ENCODE measurements around the gene SMYD2. TPM values are rescaled to one million over a fixed set of nuclear protein-coding genes. Genes with fewer than 3 reads are reported as not detected.

The SMYD2 gene
- total and polyA plus RNA-seq, 2 donors from 2014 or later = 28.9 to 42.9 TPM

DNA sequence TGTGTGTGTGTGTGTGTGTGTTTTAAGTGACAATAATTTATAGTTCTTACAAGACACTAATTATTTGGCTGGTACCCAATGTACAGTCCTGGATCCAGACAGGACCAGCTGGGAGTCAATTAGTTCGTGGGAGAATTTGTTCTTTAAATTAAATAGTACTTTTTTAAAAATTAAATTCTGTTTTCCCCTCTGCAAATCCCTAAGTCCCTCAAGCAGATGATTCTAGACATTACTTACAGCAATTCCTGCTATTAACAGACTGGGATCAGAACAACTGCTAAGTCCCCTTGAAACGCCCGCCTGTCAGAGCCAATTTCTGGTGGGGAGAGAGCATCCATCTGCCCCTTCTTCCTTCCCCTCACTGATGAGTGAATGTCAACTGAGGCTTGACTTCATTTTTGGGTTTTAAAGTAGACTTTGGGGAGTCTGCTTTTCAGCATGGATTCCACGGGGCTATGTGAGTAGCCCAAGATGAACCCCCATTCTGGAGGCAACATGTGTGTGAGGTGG, 83.9 kb downstream of the SMYD2 start:
- no peaks in the 10 kb centered on the region for H3K27me3 ChIP-seq (ENCODE audit: control insufficient read depth, insufficient read depth, low read length)
- H3K27ac ChIP-seq (ENCODE audit: low read depth in 2 of 2, low read length in 2 of 2) = no peak overlapping the region
- H3K36me3 ChIP-seq (ENCODE audit: control insufficient read depth in 2 of 3, insufficient read depth in 3 of 3, low read length in 3 of 3) = peaks cover 2 to 46% (median 20%) of the 10 kb centered on the region in 3 donors
- intact Hi-C loops (cut with DNase I) = no loop called here
- H3K9me3 ChIP-seq (ENCODE audit: control insufficient read depth in 2 of 3, insufficient read depth in 1 of 3, low read length in 3 of 3) = no peaks in the 10 kb centered on the region
- TF ChIP-seq, protein P1, sequence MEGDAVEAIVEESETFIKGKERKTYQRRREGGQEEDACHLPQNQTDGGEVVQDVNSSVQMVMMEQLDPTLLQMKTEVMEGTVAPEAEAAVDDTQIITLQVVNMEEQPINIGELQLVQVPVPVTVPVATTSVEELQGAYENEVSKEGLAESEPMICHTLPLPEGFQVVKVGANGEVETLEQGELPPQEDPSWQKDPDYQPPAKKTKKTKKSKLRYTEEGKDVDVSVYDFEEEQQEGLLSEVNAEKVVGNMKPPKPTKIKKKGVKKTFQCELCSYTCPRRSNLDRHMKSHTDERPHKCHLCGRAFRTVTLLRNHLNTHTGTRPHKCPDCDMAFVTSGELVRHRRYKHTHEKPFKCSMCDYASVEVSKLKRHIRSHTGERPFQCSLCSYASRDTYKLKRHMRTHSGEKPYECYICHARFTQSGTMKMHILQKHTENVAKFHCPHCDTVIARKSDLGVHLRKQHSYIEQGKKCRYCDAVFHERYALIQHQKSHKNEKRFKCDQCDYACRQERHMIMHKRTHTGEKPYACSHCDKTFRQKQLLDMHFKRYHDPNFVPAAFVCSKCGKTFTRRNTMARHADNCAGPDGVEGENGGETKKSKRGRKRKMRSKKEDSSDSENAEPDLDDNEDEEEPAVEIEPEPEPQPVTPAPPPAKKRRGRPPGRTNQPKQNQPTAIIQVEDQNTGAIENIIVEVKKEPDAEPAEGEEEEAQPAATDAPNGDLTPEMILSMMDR (IDR thresholded peaks at IDR 0.05; ENCODE audit: borderline replicate concordance, extremely low read depth, insufficient read depth) = no peak
- no peak overlapping the region for H3K4me3 ChIP-seq (ENCODE audit: low read length in 3 of 3)
- no peak for FAIRE-seq
- peaks cover 0 to 4% (median 0%) of the 10 kb centered on the region in 3 donors for H3K4me1 ChIP-seq (ENCODE audit: control insufficient read depth in 2 of 3, insufficient read depth in 2 of 3, low read depth in 1 of 3, low read length in 3 of 3)
- no peak overlapping the region for H3K9ac ChIP-seq (ENCODE audit: low read length in 3 of 3)
- no peak for DNase-seq

DNA sequence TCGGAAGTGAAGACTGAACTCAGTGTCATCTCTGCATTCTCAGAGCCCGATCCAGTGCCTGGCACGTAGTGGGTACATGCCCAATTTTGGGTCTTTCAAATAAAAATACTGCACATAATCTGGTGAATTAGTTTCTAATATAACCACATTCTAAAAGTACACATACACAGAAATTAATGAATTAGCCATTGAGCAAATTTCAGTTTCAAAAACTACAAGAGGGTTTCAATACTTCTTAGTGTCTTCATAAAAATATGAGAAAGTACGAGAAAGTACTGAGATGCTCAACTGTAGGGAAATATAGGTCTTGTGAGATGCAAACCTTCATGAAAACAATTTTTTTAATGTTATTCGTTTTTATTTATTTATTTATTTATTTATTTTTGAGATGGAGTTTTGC, 86.9 kb downstream of the SMYD2 start:
- H3K27me3 ChIP-seq (ENCODE audit: control insufficient read depth, insufficient read depth, low read length) = no peaks in the 10 kb centered on the region
- TF ChIP-seq, protein P1 (IDR thresholded peaks at IDR 0.05; ENCODE audit: borderline replicate concordance, extremely low read depth, insufficient read depth) = no peak
- H3K4me3 ChIP-seq (ENCODE audit: low read length in 3 of 3) = no peak overlapping the region
- peaks cover 0 to 4% (median 0%) of the 10 kb centered on the region in 3 donors for H3K4me1 ChIP-seq (ENCODE audit: control insufficient read depth in 2 of 3, insufficient read depth in 2 of 3, low read depth in 1 of 3, low read length in 3 of 3)
- DNase-seq = no peak
- no peak overlapping the region for H3K9ac ChIP-seq (ENCODE audit: low read length in 3 of 3)
- H3K27ac ChIP-seq (ENCODE audit: low read depth in 2 of 2, low read length in 2 of 2) = no peak overlapping the region
- FAIRE-seq = no peak
- no peaks in the 10 kb centered on the region for H3K9me3 ChIP-seq (ENCODE audit: control insufficient read depth in 2 of 3, insufficient read depth in 1 of 3, low read length in 3 of 3)
- H3K36me3 ChIP-seq (ENCODE audit: control insufficient read depth in 2 of 3, insufficient read depth in 3 of 3, low read length in 3 of 3) = peaks cover 4 to 43% (median 16%) of the 10 kb centered on the region in 3 donors
- intact Hi-C loops (cut with DNase I) = no loop called here

DNA sequence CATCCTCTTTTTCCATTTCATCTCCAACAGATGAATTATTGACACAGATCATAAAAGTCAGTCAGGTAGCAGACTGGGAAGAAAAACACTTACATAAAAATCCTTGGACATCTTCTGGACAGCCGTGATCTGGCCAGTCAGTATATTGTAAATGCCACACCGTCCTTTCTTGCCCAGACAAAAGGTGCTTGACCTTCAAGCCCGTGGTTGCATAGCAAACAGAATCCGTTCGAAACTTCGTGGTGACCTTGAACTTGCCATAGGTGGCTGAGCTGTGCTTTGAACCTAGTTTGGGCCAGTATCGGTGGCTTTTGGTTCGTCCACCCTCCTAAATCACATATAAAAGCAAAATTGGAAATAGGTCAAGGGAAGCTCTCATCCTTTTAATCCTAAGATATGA, 88.4 kb downstream of the SMYD2 start:
- peaks cover 0 to under 1% (median 0%) of the 10 kb centered on the region in 3 donors for H3K4me1 ChIP-seq (ENCODE audit: control insufficient read depth in 2 of 3, insufficient read depth in 2 of 3, low read depth in 1 of 3, low read length in 3 of 3)
- no peaks in the 10 kb centered on the region for H3K27me3 ChIP-seq (ENCODE audit: control insufficient read depth, insufficient read depth, low read length)
- no peak overlapping the region for H3K27ac ChIP-seq (ENCODE audit: low read depth in 2 of 2, low read length in 2 of 2)
- H3K9me3 ChIP-seq (ENCODE audit: control insufficient read depth in 2 of 3, insufficient read depth in 1 of 3, low read length in 3 of 3) = no peaks in the 10 kb centered on the region
- no peak overlapping the region for H3K9ac ChIP-seq (ENCODE audit: low read length in 3 of 3)
- TF ChIP-seq, protein P1 (IDR thresholded peaks at IDR 0.05; ENCODE audit: borderline replicate concordance, extremely low read depth, insufficient read depth) = no peak
- no peak for FAIRE-seq
- no peak overlapping the region for H3K4me3 ChIP-seq (ENCODE audit: low read length in 3 of 3)
- H3K36me3 ChIP-seq (ENCODE audit: control insufficient read depth in 2 of 3, insufficient read depth in 3 of 3, low read length in 3 of 3) = peaks cover 4 to 28% (median 10%) of the 10 kb centered on the region in 3 donors
- intact Hi-C loops (cut with DNase I) = no loop called here
- DNase-seq = no peak

DNA sequence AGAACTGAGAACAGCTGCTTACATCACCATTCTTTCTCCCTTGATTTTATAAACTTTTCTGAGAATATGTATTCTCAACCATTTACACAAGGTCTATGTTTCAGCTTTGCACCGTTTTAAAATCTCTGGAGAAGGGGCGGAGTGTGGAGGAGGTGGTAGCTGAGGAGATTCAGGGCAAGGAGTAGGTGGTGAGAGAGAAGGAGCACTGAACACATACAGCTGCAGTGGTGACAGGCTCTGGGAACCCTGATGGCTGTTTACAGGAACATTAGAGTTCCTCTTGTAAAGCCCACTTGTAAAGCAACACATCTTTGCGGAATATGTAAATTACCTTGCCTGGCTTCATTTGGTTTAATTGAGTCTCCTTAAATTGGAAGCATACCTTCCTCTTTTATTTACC, 89.7 kb downstream of the SMYD2 start:
- Histone ChIP-seq H3K4me1 (ENCODE audit: control insufficient read depth in 2 of 3, insufficient read depth in 2 of 3, low read depth in 1 of 3, low read length in 3 of 3) (no peaks in the 10 kb centered on the region), H3K4me3 (ENCODE audit: low read length in 3 of 3) (no peak overlapping the region), H3K9me3 (ENCODE audit: control insufficient read depth in 2 of 3, insufficient read depth in 1 of 3, low read length in 3 of 3) (no peaks in the 10 kb centered on the region), H3K36me3 (ENCODE audit: control insufficient read depth in 2 of 3, insufficient read depth in 3 of 3, low read length in 3 of 3) (peaks cover 4 to 20% (median 10%) of the 10 kb centered on the region in 3 donors), H3K9ac (ENCODE audit: low read length in 3 of 3) (no peak overlapping the region), H3K27me3 (ENCODE audit: control insufficient read depth, insufficient read depth, low read length) (no peaks in the 10 kb centered on the region), H3K27ac (ENCODE audit: low read depth in 2 of 2, low read length in 2 of 2) (no peak overlapping the region)
- TF ChIP-seq, protein P1 (IDR thresholded peaks at IDR 0.05; ENCODE audit: borderline replicate concordance, extremely low read depth, insufficient read depth) = no peak
- FAIRE-seq (no peak), DNase-seq (no peak)
- intact Hi-C loops (cut with DNase I) = no loop called here

All from kidney (tissue), 14 donors.